ENCODE results near the gene CCT6B.

Gene CCT6B

GRCh38 chr17:34917381-34917780 is 43.9 kb downstream of the CCT6B start:
- POLR2A ChIA-PET, result no interaction called here
- DNase-seq (ENCODE audit: extremely low spot score), result no peak
- TF ChIP-seq CTBP1 (IDR thresholded peaks at IDR 0.05; ENCODE audit: borderline replicate concordance), result no peak
- no peak for TF ChIP-seq SP1 (IDR thresholded peaks at IDR 0.05)
- TF ChIP-seq LEF1 (IDR thresholded peaks at IDR 0.05; ENCODE audit: borderline replicate concordance), result no peak
- no peak for TF ChIP-seq SUZ12 (IDR thresholded peaks at IDR 0.05)
- TF ChIP-seq L3MBTL2 (conservative IDR thresholded peaks at IDR 0.05), result no peak
- TF ChIP-seq NFRKB (IDR thresholded peaks at IDR 0.05), result no peak
- no peak for TF ChIP-seq ZNF384 (IDR thresholded peaks at IDR 0.05)
- no peak for TF ChIP-seq BHLHE40 (IDR thresholded peaks at IDR 0.05; ENCODE audit: borderline replicate concordance)
- TF ChIP-seq ARNT (IDR thresholded peaks at IDR 0.05), result no peak
- TF ChIP-seq, protein P1, sequence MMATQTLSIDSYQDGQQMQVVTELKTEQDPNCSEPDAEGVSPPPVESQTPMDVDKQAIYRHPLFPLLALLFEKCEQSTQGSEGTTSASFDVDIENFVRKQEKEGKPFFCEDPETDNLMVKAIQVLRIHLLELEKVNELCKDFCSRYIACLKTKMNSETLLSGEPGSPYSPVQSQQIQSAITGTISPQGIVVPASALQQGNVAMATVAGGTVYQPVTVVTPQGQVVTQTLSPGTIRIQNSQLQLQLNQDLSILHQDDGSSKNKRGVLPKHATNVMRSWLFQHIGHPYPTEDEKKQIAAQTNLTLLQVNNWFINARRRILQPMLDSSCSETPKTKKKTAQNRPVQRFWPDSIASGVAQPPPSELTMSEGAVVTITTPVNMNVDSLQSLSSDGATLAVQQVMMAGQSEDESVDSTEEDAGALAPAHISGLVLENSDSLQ (IDR thresholded peaks at IDR 0.05), result no peak
- TF ChIP-seq TARDBP (IDR thresholded peaks at IDR 0.05), result no peak
- no peak for TF ChIP-seq HDGF (IDR thresholded peaks at IDR 0.05; ENCODE audit: borderline replicate concordance)
- TF ChIP-seq FOXK2 (IDR thresholded peaks at IDR 0.05), result no peak
- TF ChIP-seq ELF4 (IDR thresholded peaks at IDR 0.05), result no peak
- CTCF ChIA-PET, result no interaction called here

- CTCF ChIA-PET, result no interaction called here
- TF ChIP-seq LEF1 (IDR thresholded peaks at IDR 0.05; ENCODE audit: borderline replicate concordance) (no peak), BHLHE40 (IDR thresholded peaks at IDR 0.05; ENCODE audit: borderline replicate concordance) (no peak), L3MBTL2 (conservative IDR thresholded peaks at IDR 0.05) (no peak), SP1 (IDR thresholded peaks at IDR 0.05) (no peak), FOXK2 (IDR thresholded peaks at IDR 0.05) (no peak), TARDBP (IDR thresholded peaks at IDR 0.05) (no peak), NFRKB (IDR thresholded peaks at IDR 0.05) (no peak), HDGF (IDR thresholded peaks at IDR 0.05; ENCODE audit: borderline replicate concordance) (no peak)
- TF ChIP-seq, protein P1 (IDR thresholded peaks at IDR 0.05), result no peak
- DNase-seq (ENCODE audit: extremely low spot score), result no peak
- POLR2A ChIA-PET, result no interaction called here
These were observed 45.1 kb downstream of the CCT6B start for GRCh38 chr17:34916120-34916519.

GRCh38 chr17:34913001-34913400 is 48.3 kb downstream of the CCT6B start:
- CTCF ChIA-PET, result no interaction called here
- POLR2A ChIA-PET, result no interaction called here
- DNase-seq (ENCODE audit: extremely low spot score), result no peak
- no peak for TF ChIP-seq HDGF (IDR thresholded peaks at IDR 0.05; ENCODE audit: borderline replicate concordance)
- TF ChIP-seq L3MBTL2 (conservative IDR thresholded peaks at IDR 0.05), result no peak
- TF ChIP-seq FOXA1 (IDR thresholded peaks at IDR 0.05), result no peak
- no peak for TF ChIP-seq ARNT (IDR thresholded peaks at IDR 0.05)
- no peak for TF ChIP-seq SP1 (IDR thresholded peaks at IDR 0.05)
- no peak for TF ChIP-seq NFRKB (IDR thresholded peaks at IDR 0.05)
- TF ChIP-seq FOXM1 (IDR thresholded peaks at IDR 0.05; ENCODE audit: borderline replicate concordance), result no peak
- TF ChIP-seq, protein P1 (IDR thresholded peaks at IDR 0.05), result no peak
- no peak for TF ChIP-seq TARDBP (IDR thresholded peaks at IDR 0.05)
- no peak for TF ChIP-seq CTBP1 (IDR thresholded peaks at IDR 0.05; ENCODE audit: borderline replicate concordance)
- TF ChIP-seq FOXK2 (IDR thresholded peaks at IDR 0.05), result no peak
- TF ChIP-seq ELF4 (IDR thresholded peaks at IDR 0.05), result no peak
- TF ChIP-seq ZNF384 (IDR thresholded peaks at IDR 0.05), result no peak
- no peak for TF ChIP-seq LEF1 (IDR thresholded peaks at IDR 0.05; ENCODE audit: borderline replicate concordance)
- TF ChIP-seq BHLHE40 (IDR thresholded peaks at IDR 0.05; ENCODE audit: borderline replicate concordance), result no peak
- TF ChIP-seq SUZ12 (IDR thresholded peaks at IDR 0.05), result no peak

DNA sequence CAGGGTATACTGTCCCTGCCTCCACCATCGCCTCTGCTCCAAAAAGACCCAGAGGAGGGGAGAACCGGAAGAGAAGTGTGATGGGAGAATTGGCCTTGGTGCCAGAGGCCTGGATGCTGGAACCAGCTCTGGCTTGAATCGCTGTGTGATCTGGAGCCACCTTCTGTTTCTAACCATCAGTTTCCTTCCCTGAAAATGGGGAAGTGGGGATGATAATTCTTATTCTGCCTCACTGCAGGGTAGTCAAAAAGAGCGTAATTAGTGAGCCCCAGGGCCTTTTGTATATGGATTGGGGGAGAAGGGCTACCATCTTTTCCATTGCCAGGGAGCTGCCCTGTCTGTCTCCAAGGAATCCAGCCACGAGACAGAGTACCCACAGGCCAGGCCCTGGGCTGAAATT is 52.2 kb downstream of the CCT6B start:
- ChIA-PET POLR2A (no interaction called here), CTCF (interaction anchor here (0.6 kb wide), 1 partner anchor 1865 kb away, joined by 6 read pairs; no protein-coding TSS in a partner anchor)
- no peak for DNase-seq (ENCODE audit: extremely low spot score)
- TF ChIP-seq SP1 (IDR thresholded peaks at IDR 0.05) (no peak), CTBP1 (IDR thresholded peaks at IDR 0.05; ENCODE audit: borderline replicate concordance) (no peak), ZNF384 (IDR thresholded peaks at IDR 0.05) (no peak), FOXA1 (IDR thresholded peaks at IDR 0.05) (no peak), ARNT (IDR thresholded peaks at IDR 0.05) (no peak), BHLHE40 (IDR thresholded peaks at IDR 0.05; ENCODE audit: borderline replicate concordance) (no peak), FOXK2 (IDR thresholded peaks at IDR 0.05) (no peak), ELF4 (IDR thresholded peaks at IDR 0.05) (no peak), HDGF (IDR thresholded peaks at IDR 0.05; ENCODE audit: borderline replicate concordance) (no peak), LEF1 (IDR thresholded peaks at IDR 0.05; ENCODE audit: borderline replicate concordance) (no peak), NFRKB (IDR thresholded peaks at IDR 0.05) (no peak), SUZ12 (IDR thresholded peaks at IDR 0.05) (no peak), TARDBP (IDR thresholded peaks at IDR 0.05) (no peak), FOXM1 (IDR thresholded peaks at IDR 0.05; ENCODE audit: borderline replicate concordance) (no peak), L3MBTL2 (conservative IDR thresholded peaks at IDR 0.05) (no peak)
- TF ChIP-seq, protein P1 (IDR thresholded peaks at IDR 0.05), result no peak

GRCh38 chr17:34902831-34903547 is 58.3 kb downstream of the CCT6B start:
- no peak for DNase-seq (ENCODE audit: extremely low spot score)
- ChIA-PET POLR2A (no interaction called here), CTCF (no interaction called here)
- TF ChIP-seq FOXA1 (IDR thresholded peaks at IDR 0.05) (no peak), FOXM1 (IDR thresholded peaks at IDR 0.05; ENCODE audit: borderline replicate concordance) (no peak), HDGF (IDR thresholded peaks at IDR 0.05; ENCODE audit: borderline replicate concordance) (no peak), ARNT (IDR thresholded peaks at IDR 0.05) (no peak), BHLHE40 (IDR thresholded peaks at IDR 0.05; ENCODE audit: borderline replicate concordance) (no peak)
